HG03432 (cell line): Measurements from ENCODE around the gene PTPRQ.
A peak's percentile ranks its signal among the peaks of the same experiment; 100 is the strongest.
"Not testable (repeated sequence)": the region's sequence is repeated elsewhere in the genome, so short reads cannot be mapped to it uniquely, and the experiment has no call there.

ENCODE experiments used
- ATAC-seq: cut with Tn5 transposase; IDR thresholded peaks from one replicate; pipeline ENCODE4 v1.9.1; 2021; ENCODE audit warnings: mild to moderate bottlenecking, moderate library complexity; ENCODE audit not compliant: unreplicated experiment

PTPRQ gene

GRCh38 chr12:80469681-80470080, 25.6 kb downstream of the PTPRQ start:
- ATAC-seq = no peak

GRCh38 chr12:80470403-80470802, 26.4 kb downstream of the PTPRQ start:
- ATAC-seq = no peak

GRCh38 chr12:80472236-80472635, 28.2 kb downstream of the PTPRQ start:
- no peak for ATAC-seq

- ATAC-seq = peak; percentile 75
Observed at GRCh38 chr12:80472911-80473500, 29.0 kb downstream of the PTPRQ start.

- ATAC-seq = not testable (repeated sequence)
Observed at GRCh38 chr12:80477521-80478145, 33.6 kb downstream of the PTPRQ start.

- ATAC-seq = no peak
Observed at GRCh38 chr12:80484746-80485145, 40.7 kb downstream of the PTPRQ start.

GRCh38 chr12:80485222-80485987, 41.4 kb downstream of the PTPRQ start:
- peak; percentile 74 for ATAC-seq

GRCh38 chr12:80490329-80490728, 46.3 kb downstream of the PTPRQ start:
- ATAC-seq = no peak

- ATAC-seq = no peak
Observed at GRCh38 chr12:80491166-80491565, 47.1 kb downstream of the PTPRQ start.

GRCh38 chr12:80493466-80493865, 49.4 kb downstream of the PTPRQ start:
- ATAC-seq = no peak

- no peak for ATAC-seq
Observed at GRCh38 chr12:80494836-80495235, 50.8 kb downstream of the PTPRQ start.

- peak; percentile 60 for ATAC-seq
Observed at GRCh38 chr12:80498059-80498728, 54.2 kb downstream of the PTPRQ start.

GRCh38 chr12:80504389-80505163, 60.5 kb downstream of the PTPRQ start:
- peak; percentile 82 for ATAC-seq

GRCh38 chr12:80509781-80510556, 65.9 kb downstream of the PTPRQ start:
- ATAC-seq = no peak

- no peak for ATAC-seq
Observed at GRCh38 chr12:80512781-80513180, 68.7 kb downstream of the PTPRQ start.

GRCh38 chr12:80513211-80513610, 69.2 kb downstream of the PTPRQ start:
- ATAC-seq = no peak

- ATAC-seq = no peak
Observed at GRCh38 chr12:80517655-80518054, 73.6 kb downstream of the PTPRQ start.

- no peak for ATAC-seq
Observed at GRCh38 chr12:80531646-80532045, 87.6 kb downstream of the PTPRQ start.

GRCh38 chr12:80539029-80539428, 95.0 kb downstream of the PTPRQ start:
- ATAC-seq = no peak

- no peak for ATAC-seq
Observed at GRCh38 chr12:80549298-80549697, 105.3 kb downstream of the PTPRQ start.
